GM23248 (cell line): ENCODE data around the gene RFWD3. TPM values are rescaled to one million over a fixed set of nuclear protein-coding genes. Genes with fewer than 3 reads are reported as not detected.

ENCODE experiments used
- DNase-seq: peaks from one replicate; pipeline ENCODE4 v3.0.0-alpha.2; 2015
- H2AFZ ChIP-seq: fragments of 200-600 bp; sonication (generic); 2 replicates; pipeline ENCODE4 v1.6.1; 2016; ENCODE audit warnings: antibody characterized with exemption
- H3F3A ChIP-seq: fragments of 200-600 bp; sonication (generic); 2 replicates; pipeline ENCODE4 v1.6.1; 2016; ENCODE audit warnings: mild to moderate bottlenecking, antibody characterized with exemption, mixed run types; ENCODE audit not compliant: insufficient read depth
- H3K27ac ChIP-seq: fragments of 200-600 bp; sonication (generic); 2 replicates; pipeline ENCODE4 v1.5.1; 2016; ENCODE audit warnings: mild to moderate bottlenecking
- H3K27me3 ChIP-seq: fragments of 200-600 bp; sonication (generic); replicated peaks from 2 replicates; pipeline ENCODE4 v1.6.1; 2016; ENCODE audit warnings: mild to moderate bottlenecking; ENCODE audit not compliant: insufficient read depth
- H3K36me3 ChIP-seq: fragments of 200-600 bp; sonication (generic); 2 replicates; pipeline ENCODE4 v1.6.1; 2016; ENCODE audit warnings: low read depth, mild to moderate bottlenecking
- H3K4me1 ChIP-seq: fragments of 200-600 bp; sonication (generic); 2 replicates; pipeline ENCODE4 v1.6.1; 2016; ENCODE audit warnings: mild to moderate bottlenecking; ENCODE audit not compliant: insufficient read depth
- H3K4me2 ChIP-seq: fragments of 200-600 bp; sonication (generic); one replicate; pipeline ENCODE4 v1.6.1; 2016; ENCODE audit warnings: mild to moderate bottlenecking; ENCODE audit not compliant: unreplicated experiment
- H3K4me3 ChIP-seq: fragments of 200-600 bp; sonication (generic); 2 replicates; pipeline ENCODE4 v1.5.1; 2016; ENCODE audit warnings: mild to moderate bottlenecking
- H3K79me2 ChIP-seq: fragments of 200-600 bp; sonication (generic); 2 replicates; pipeline ENCODE4 v1.6.1; 2016; ENCODE audit warnings: mild to moderate bottlenecking; ENCODE audit not compliant: insufficient read depth
- H3K9ac ChIP-seq: fragments of 200-600 bp; sonication (generic); 2 replicates; pipeline ENCODE4 v1.6.1; 2016; ENCODE audit warnings: mild to moderate bottlenecking
- H3K9me2 ChIP-seq: fragments of 200-600 bp; sonication (generic); 2 replicates; pipeline ENCODE4 v1.6.1; 2016; ENCODE audit warnings: mixed run types, mild to moderate bottlenecking, moderate library complexity; ENCODE audit not compliant: insufficient read depth
- H3K9me3 ChIP-seq: fragments of 200-600 bp; sonication (generic); one replicate; pipeline ENCODE4 v1.6.1; 2017; ENCODE audit warnings: low read depth
- H4K20me1 ChIP-seq: fragments of 200-600 bp; sonication (generic); 2 replicates; pipeline ENCODE4 v1.6.0; 2016; ENCODE audit not compliant: insufficient read depth
- EZH2 ChIP-seq: fragments of 200-600 bp; sonication (generic); IDR thresholded peaks from 2 replicates; pipeline ENCODE4 v1.6.1; 2018; ENCODE audit warnings: antibody characterized with exemption, mild to moderate bottlenecking; ENCODE audit not compliant: insufficient read depth, poor library complexity, severe bottlenecking
- EZH2phosphoT487 ChIP-seq: fragments of 200-600 bp; sonication (generic); IDR thresholded peaks from 2 replicates; pipeline ENCODE4 v1.6.1; 2018; ENCODE audit warnings: antibody characterized with exemption, moderate library complexity, mild to moderate bottlenecking, low read depth; ENCODE audit not compliant: insufficient read depth
- WGBS, 2 experiments: methylation state at CpG; one replicate each; pipeline ENCODE4 v1.1.6; 2015 to 2017; ENCODE audit warnings: low lambda C conversion rate in 2 of 2, low coverage in 1 of 2; ENCODE audit errors: missing lambda C conversion rate in 2 of 2; 5-methylcytosine and 5-hydroxymethylcytosine counted together
- in situ Hi-C: fragments of 300-500 bp; cut with MboI; formaldehyde crosslinking; loops from 2 replicates; pipeline ENCODE4 v1.15.0; 2020
- polyA plus RNA-seq: library from polyadenylated mRNA; unstranded; fragments of >200 nt; fragmentation: Nextera tagmentation; extraction: Ambion mirVana; gene quantifications from 2 replicates; pipeline ENCODE4 v1.2.1, GENCODE V29; 2016
- total RNA-seq: library from RNA; depleted of rRNA; stranded (reverse); fragments of >200 nt; shearing (Covaris generic); gene quantifications from 2 replicates; pipeline ENCODE4 v1.2.3, GENCODE V29; 2014

Gene RFWD3
- total and polyA plus RNA-seq, 2 experiments from 2014 or later, result 8.8 to 18.5 TPM

GRCh38 chr16:74661064-74661463 is 5.6 kb downstream of the RFWD3 start:
- peaks cover 43% of the 10 kb centered on the region for H3K36me3 ChIP-seq
- H4K20me1 ChIP-seq, result 0 out of 2 replicates have a peak, but pooled peaks cover 4% of the 10 kb centered on the region
- no peaks in the 10 kb centered on the region for H3K9me3 ChIP-seq

GRCh38 chr16:74660383-74660782 is 6.3 kb downstream of the RFWD3 start:
- no peaks in the 10 kb centered on the region for H3K27me3 ChIP-seq
- TF ChIP-seq EZH2, result no peak
- no peak for TF ChIP-seq EZH2phosphoT487
- no peaks in the 10 kb centered on the region for H3F3A ChIP-seq
- no peak overlapping the region for H2AFZ ChIP-seq
- no peak overlapping the region for H3K9ac ChIP-seq
- H3K4me2 ChIP-seq, result no peak overlapping the region
- no peak overlapping the region for H3K27ac ChIP-seq
- H3K4me3 ChIP-seq, result no peak overlapping the region
- in situ Hi-C loops, result no loop called here
- DNase-seq, result no peak
- peaks cover 43% of the 10 kb centered on the region for H3K36me3 ChIP-seq
- 84 to 92% methylated on average over 4 of the region's 4 CpGs for WGBS, 2 experiments
- H3K9me2 ChIP-seq, result no peaks in the 10 kb centered on the region
- no peaks in the 10 kb centered on the region for H3K9me3 ChIP-seq
- H3K4me1 ChIP-seq, result no peaks in the 10 kb centered on the region
- 0 out of 2 replicates have a peak, but pooled peaks cover 4% of the 10 kb centered on the region for H4K20me1 ChIP-seq
- H3K79me2 ChIP-seq, result peaks cover 100% of the 10 kb centered on the region

More at GRCh38 chr16:74661064-74661463, 5.6 kb downstream of the RFWD3 start:
- Histone ChIP-seq H3K4me3 (no peak overlapping the region), H3K9me2 (no peaks in the 10 kb centered on the region), H3K27ac (no peak overlapping the region), H3F3A (no peaks in the 10 kb centered on the region), H3K9ac (no peak overlapping the region), H2AFZ (no peak overlapping the region), H3K4me2 (no peak overlapping the region), H3K4me1 (no peaks in the 10 kb centered on the region), H3K79me2 (peaks cover 100% of the 10 kb centered on the region), H3K27me3 (no peaks in the 10 kb centered on the region)
- in situ Hi-C loops, result no loop called here
- no peak for TF ChIP-seq EZH2phosphoT487
- no peak for TF ChIP-seq EZH2
- no peak for DNase-seq
- 73 to 81% methylated on average over 5 of the region's 5 CpGs for WGBS, 2 experiments

- TF ChIP-seq EZH2phosphoT487 (no peak), EZH2 (no peak)
- Histone ChIP-seq H3K9ac (no peak overlapping the region), H3K36me3 (peaks cover 39% of the 10 kb centered on the region), H3K27ac (no peak overlapping the region), H3K27me3 (no peaks in the 10 kb centered on the region), H3F3A (no peaks in the 10 kb centered on the region), H3K4me3 (no peak overlapping the region), H3K79me2 (peaks cover 100% of the 10 kb centered on the region), H3K9me3 (no peaks in the 10 kb centered on the region), H3K4me1 (no peaks in the 10 kb centered on the region), H4K20me1 (0 out of 2 replicates have a peak, but pooled peaks cover 4% of the 10 kb centered on the region), H2AFZ (no peak overlapping the region), H3K4me2 (no peak overlapping the region), H3K9me2 (no peaks in the 10 kb centered on the region)
- WGBS, 2 experiments, result 94 to 95% methylated on average over 2 of the region's 2 CpGs
- DNase-seq, result no peak
- in situ Hi-C loops, result no loop called here
Observed at GRCh38 chr16:74659041-74659440, 7.6 kb downstream of the RFWD3 start.

- H3K9me2 ChIP-seq, result no peaks in the 10 kb centered on the region
- H3K27ac ChIP-seq, result no peak overlapping the region
- H3K4me3 ChIP-seq, result no peak overlapping the region
- TF ChIP-seq EZH2 (no peak), EZH2phosphoT487 (no peak)
- DNase-seq, result no peak
- 81 to 85% methylated on average over 5 of the region's 5 CpGs for WGBS, 2 experiments
- H3F3A ChIP-seq, result no peaks in the 10 kb centered on the region
- H2AFZ ChIP-seq, result no peak overlapping the region
- in situ Hi-C loops, result no loop called here
- H3K9me3 ChIP-seq, result no peaks in the 10 kb centered on the region
- peaks cover 36% of the 10 kb centered on the region for H3K36me3 ChIP-seq
- H3K27me3 ChIP-seq, result no peaks in the 10 kb centered on the region
- 0 out of 2 replicates have a peak, but pooled peaks cover 4% of the 10 kb centered on the region for H4K20me1 ChIP-seq
- no peak overlapping the region for H3K4me2 ChIP-seq
- H3K4me1 ChIP-seq, result peaks cover under 1% of the 10 kb centered on the region; the same call in 1 of the 2 replicates
- no peak overlapping the region for H3K9ac ChIP-seq
- H3K79me2 ChIP-seq, result peaks cover 100% of the 10 kb centered on the region
Observed at GRCh38 chr16:74657870-74658642, 8.6 kb downstream of the RFWD3 start.
